Activated CD4-positive, alpha-beta T cell treated with anti-CD3 and anti-CD28 coated beads for 48 hours (primary cell): Measurements from ENCODE around the gene ZC3H8.
"Not testable (repeated sequence)": the region's sequence is repeated elsewhere in the genome, so short reads cannot be mapped to it uniquely, and the experiment has no call there.

Source experiments
- DNase-seq: peaks from one replicate; pipeline ENCODE4 v3.0.0-alpha.2; 2020

The ZC3H8 gene

GRCh38 chr2:112254466-112255240 is at the start of gene ZC3H8:
Gene ZC3H8 (minus strand): TSS chr2:112255042. CDS start chr2:112254981, 61 bp downstream.
- DNase-seq: peak; percentile 97

DNA sequence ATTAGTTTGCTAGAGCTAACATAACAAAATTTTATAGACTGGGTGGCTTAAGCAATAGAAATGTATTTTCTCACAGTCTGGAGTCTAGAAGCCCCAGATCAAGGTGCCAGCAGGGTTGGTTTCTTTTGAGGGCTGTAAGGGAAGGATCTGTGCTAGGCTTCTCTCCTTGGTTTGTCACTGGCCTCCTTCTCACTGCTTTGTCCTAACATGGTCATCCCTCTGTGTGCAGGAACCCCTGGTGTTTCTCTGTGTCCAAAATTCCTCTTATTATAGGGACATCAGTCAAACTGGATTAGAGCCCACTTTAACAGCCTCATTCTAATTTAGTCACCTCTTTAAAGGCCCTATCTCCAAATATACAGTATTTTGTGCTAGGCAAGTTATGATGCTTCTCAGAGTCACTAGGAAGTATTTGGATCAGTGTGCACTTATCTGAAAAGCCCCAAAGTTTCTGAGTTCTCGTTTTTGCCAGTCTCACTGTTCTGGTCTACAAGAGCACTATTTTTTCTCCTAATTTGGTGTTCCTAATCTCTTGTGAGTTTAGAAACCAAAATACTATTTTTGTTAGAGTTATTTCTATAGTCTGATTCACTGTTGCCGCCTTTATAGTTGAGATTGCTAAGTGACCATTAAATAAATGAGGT is 49.6 kb upstream of the ZC3H8 start:
- no peak for DNase-seq

DNA sequence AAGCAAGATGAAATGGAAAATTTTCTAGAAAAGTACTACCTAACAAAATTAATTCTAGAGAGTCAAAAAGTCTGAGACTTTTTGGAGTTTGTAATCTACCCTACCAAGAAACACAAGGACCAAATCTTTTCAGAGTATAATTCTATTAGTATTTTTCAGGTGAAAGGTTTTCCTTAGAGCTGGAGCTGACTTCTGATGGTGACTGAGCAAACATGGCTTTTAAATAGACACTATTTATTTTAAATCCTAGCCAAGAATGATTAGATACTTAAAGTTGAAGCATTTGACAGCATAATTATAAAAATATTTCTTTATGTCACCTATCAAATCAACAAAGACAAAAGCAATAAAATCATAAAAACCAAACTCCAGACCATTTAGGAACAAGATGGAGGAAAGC is 47.1 kb upstream of the ZC3H8 start:
- DNase-seq: no peak

DNA sequence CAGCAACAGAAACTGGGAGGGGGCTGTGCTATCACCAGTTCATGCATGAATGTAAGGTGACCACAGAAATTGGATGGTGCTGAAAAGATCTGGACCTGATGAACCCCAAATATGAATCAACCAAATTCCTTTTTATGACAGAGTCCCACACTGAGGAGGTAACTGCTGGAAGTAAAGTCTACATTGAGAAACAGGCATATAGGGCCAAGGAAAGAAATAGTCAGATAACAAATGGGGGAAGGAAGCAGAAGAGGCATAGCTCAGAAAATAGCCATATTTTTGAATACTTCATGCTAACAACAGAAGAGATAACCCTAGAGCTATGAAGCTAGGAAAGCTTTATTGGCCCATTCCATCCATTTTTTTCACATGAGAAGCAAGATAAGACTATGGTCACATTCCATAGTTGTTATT is 46.3 kb upstream of the ZC3H8 start:
- no peak for DNase-seq

GRCh38 chr2:112296407-112296806 is 41.6 kb upstream of the ZC3H8 start:
- DNase-seq: no peak

DNA sequence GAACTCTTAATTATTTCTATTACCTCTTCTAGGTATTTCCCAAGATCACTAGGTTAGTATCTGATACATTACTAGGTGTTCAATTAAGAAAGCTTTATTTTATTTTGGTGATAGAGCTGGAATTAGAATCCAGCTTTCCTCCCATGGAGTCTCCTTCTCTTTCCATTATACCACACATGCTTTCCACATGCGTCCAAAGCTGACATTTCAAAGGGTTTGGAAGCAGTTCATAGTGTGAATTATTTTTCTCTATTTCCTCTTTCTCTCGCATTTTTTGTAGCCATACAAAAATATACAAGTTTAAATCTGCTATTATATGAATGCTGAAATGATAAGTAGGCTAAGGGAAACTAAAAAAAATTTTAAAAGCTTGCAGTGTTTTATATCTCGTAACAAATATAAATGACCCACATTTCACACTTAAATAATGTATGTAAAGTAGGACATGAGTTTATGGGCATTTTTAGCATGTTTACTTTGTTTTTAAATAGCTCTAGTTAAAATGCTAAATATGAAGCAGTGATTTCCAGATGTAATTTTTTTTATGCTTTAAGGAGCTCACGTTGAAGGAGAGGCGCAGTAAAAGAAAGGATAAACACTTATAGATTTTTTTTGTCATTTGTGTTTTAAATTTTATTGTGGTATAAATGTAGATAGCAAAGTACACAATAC is 40.7 kb upstream of the ZC3H8 start:
- no peak for DNase-seq

DNA sequence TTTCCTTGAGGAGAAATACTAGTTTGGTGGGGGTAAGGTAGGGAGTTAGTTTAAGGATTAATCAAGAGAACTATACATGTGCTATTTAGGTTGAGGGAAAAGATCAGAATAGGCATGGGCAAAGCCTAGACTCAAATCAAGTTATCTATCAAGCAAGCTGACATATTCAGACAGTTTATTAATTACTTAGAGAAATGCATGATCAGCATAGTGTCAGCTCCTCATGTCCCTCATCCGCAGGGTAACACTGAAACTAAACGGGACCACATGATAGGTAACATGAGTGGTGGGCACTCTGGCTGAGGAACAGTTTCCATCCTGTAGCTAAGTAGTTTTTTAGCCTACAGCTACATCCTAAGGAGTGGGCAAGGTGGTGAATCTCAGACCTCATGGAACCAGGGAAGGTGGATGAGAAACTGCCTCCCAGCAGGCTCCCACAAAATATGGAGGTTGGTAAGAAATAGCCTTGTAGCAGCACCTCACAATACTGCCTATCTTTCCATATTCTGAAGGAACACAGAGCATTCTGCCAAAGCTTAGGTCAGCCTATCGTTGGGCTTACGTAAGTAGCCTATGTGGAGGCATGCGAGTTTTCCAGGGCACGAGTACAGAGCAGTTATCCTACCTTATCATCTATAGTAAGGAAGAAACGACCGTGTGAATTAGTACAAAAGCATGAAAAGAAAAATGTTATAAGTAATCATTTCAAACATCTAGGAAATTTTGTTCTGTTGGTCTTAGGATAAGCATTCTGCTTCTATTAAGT is 39.0 kb upstream of the ZC3H8 start:
- DNase-seq: no peak

- no peak for DNase-seq
These were observed 35.8 kb upstream of the ZC3H8 start for GRCh38 chr2:112290648-112291047.

- DNase-seq: no peak
These were observed 35.2 kb upstream of the ZC3H8 start for GRCh38 chr2:112290088-112290487.

DNA sequence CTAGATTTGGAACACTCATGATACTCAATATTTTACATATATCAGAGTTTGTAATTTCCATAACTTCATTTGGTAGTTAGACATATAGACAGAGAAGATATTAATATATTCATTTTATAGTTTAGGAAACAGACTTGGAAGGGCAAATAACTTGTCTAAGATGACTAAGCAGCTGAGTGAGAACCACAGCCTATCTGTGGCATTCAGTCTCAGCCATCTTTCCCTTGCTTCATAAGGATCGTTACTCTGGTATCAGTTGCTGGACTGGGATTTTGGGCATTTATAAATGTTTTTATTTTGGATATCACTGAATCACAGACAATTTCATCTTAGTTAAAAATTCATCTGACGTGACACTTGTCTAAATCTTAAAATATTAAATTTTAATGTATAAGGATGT is 28.7 kb upstream of the ZC3H8 start:
- DNase-seq: not testable (repeated sequence)

DNA sequence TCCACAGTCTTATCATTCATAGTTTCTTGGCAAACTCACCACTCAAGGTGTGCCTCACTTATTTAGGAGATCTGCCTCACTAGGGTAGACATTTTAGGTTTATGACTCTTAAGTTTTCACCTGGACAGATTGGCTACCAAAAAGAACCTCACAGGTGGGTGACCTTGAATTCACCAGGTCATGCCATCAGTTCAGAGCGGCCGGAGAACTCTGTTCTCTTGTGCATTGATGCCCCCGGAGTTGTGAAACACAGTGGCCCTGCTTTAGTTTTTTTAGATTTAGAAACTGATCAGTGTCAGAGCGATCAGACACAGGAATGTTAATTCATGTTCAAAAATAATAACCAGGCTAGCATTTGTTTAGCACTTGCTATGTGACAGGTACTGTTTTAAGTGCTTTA is 27.2 kb upstream of the ZC3H8 start:
- not testable (repeated sequence) for DNase-seq

GRCh38 chr2:112277596-112278220 is 22.9 kb upstream of the ZC3H8 start:
- DNase-seq: no peak

DNA sequence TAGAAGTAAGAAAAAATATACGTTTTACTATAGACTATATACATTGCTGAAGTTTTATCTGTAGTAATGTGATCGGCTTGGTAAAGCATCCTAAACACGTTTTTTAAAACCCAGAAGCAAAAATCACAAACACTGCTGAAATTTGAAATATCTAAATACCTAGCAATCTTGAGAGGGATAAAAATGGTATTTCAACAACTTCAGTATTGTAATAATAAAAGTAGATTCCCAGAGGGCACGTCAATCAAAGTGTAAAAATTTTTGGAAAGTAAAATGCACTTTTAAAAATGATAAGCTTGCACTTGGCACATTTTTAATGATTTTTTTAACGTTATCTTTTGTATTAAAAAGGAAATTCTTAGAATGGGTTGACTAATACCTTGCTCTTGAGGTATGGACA is 22.1 kb upstream of the ZC3H8 start:
- no peak for DNase-seq

- peak; percentile 84 for DNase-seq
These were observed 21.3 kb upstream of the ZC3H8 start for GRCh38 chr2:112275887-112276773.

GRCh38 chr2:112275311-112275886 is 20.6 kb upstream of the ZC3H8 start, which contains the start of gene ZC3H6:
Gene ZC3H6 (plus strand): TSS chr2:112275597. CDS start chr2:112275995, 398 bp downstream.
- DNase-seq: peak; percentile 100

GRCh38 chr2:112273349-112273748 is 18.5 kb upstream of the ZC3H8 start:
- no peak for DNase-seq

DNA sequence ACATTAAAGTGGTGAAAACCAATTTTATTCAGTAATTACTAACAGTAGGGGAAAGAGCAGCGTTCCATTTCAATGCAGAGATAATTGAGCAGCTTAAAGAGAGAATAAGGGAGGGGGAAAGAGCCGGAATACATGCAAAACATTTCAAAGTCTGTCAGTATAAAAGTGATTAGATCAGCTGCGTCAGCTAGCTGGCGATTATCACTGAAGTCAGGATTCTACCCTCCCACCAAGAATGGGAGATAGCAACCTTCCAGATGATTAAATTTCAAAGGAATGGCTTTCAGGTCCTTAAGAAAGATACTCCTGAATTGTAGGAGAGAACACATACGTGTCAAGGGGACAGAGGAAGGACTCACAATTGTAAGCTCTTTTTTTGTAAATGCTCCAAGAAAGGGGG is 17.8 kb upstream of the ZC3H8 start:
- no peak for DNase-seq

DNA sequence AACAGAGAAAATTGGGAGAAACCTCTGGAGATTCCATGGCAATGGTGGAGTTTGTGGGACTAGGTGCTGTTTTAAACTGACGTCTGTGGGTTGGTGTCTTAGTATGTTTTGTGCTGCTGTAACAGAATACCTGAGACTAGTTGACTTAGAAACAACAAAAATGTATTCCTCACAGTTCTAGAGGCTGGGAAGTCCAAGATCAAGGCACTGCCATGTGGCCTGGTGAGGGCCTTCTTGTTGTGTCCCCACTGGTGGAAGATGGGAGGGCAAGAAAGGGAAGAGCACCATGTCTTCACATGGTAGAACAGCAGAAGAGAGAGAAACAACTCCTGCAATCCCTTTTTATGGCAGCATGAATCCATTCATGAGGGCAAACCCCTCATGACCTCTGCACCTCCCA is 13.7 kb upstream of the ZC3H8 start:
- DNase-seq: no peak

- no peak for DNase-seq
These were observed 8.0 kb upstream of the ZC3H8 start for GRCh38 chr2:112262876-112263275.

DNA sequence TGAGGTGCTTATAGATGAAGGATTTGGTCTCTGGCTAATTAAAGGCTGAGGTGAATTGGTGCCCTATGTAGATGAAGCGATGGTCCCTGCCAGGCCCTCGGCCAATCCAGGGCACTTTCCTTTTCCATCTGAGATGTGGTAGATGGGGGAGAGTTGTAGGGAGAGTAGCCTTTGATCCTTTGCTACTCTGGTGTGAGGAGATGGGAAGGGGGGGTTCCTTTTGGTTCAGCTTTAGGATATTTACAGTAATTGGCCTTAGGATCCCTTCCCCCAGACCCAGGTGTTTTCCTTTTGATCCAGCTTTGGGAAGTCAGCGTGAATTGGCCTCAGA is 5.4 kb upstream of the ZC3H8 start:
- no peak for DNase-seq
